Putamen (tissue), 1 donor: ENCODE measurements around the gene PRR14.
"Not testable (repeated sequence)": the region's sequence is repeated elsewhere in the genome, so short reads cannot be mapped to it uniquely, and the experiment has no call there.

Experiments
- DNase-seq: peaks from one replicate; pipeline ENCODE4 v3.0.0-alpha.2; 2016; ENCODE audit warnings: low spot score

PRR14 gene

GRCh38 chr16:30692396-30693064, 41.8 kb downstream of the PRR14 start:
- DNase-seq, result no peak

GRCh38 chr16:30694926-30695693, 44.4 kb downstream of the PRR14 start:
- DNase-seq, result no peak

- DNase-seq, result not testable (repeated sequence)
These were observed 45.9 kb downstream of the PRR14 start for GRCh38 chr16:30696646-30697045.

GRCh38 chr16:30697264-30698138, 46.7 kb downstream of the PRR14 start:
- no peak for DNase-seq

- DNase-seq, result peak; percentile 97
These were observed 47.5 kb downstream of the PRR14 start for GRCh38 chr16:30698139-30698815.

- peak; percentile 86 for DNase-seq
These were observed 48.3 kb downstream of the PRR14 start, which contains the start of gene SRCAP for GRCh38 chr16:30698816-30699614. TSS of gene SRCAP (plus strand) at chr16:30699171. CDS start at chr16:30700825, 1,654 bp downstream.

- no peak for DNase-seq
These were observed 48.9 kb downstream of the PRR14 start for GRCh38 chr16:30699615-30700099.

- no peak for DNase-seq
These were observed 49.7 kb downstream of the PRR14 start for GRCh38 chr16:30700491-30700890.

GRCh38 chr16:30700971-30701370, 50.2 kb downstream of the PRR14 start:
- DNase-seq, result no peak

- not testable (repeated sequence) for DNase-seq
These were observed 52.3 kb downstream of the PRR14 start for GRCh38 chr16:30703071-30703470.

GRCh38 chr16:30703971-30704370, 53.2 kb downstream of the PRR14 start:
- no peak for DNase-seq
